RWPE2 (cell line): ENCODE measurements around the gene TLK2.

Experiments
- ATAC-seq: fragments of 200-7000 bp; cut with Tn5 transposase; 3 replicates; pipeline ENCODE4 v1.9.1; 2021; ENCODE audit warnings: low read depth
- DNase-seq: peaks from one replicate; pipeline ENCODE4 v3.0.0-alpha.2; 2020; ENCODE audit warnings: low spot score
- H3K27ac ChIP-seq: fragments of 450-650 bp; 2 replicates; pipeline ENCODE4 v1.5.1; 2017; ENCODE audit warnings: mild to moderate bottlenecking; ENCODE audit not compliant: poor library complexity, severe bottlenecking
- H3K27me3 ChIP-seq: fragments of 250-450 bp; sonication (Bioruptor Pico); 2 replicates; pipeline ENCODE4 v1.5.1; 2021; ENCODE audit warnings: mild to moderate bottlenecking, moderate library complexity; ENCODE audit not compliant: insufficient read depth, poor library complexity, severe bottlenecking
- H3K36me3 ChIP-seq: fragments of 250-450 bp; sonication (Bioruptor Pico); 2 replicates; pipeline ENCODE4 v1.5.1; 2020; ENCODE audit warnings: low read depth, mild to moderate bottlenecking, moderate library complexity
- H3K4me1 ChIP-seq: fragments of 250-450 bp; sonication (Bioruptor Pico); 2 replicates; pipeline ENCODE4 v1.5.1; 2021; ENCODE audit warnings: mild to moderate bottlenecking, moderate library complexity; ENCODE audit not compliant: insufficient read depth, poor library complexity, severe bottlenecking
- H3K4me3 ChIP-seq: fragments of 250-450 bp; sonication (Bioruptor Pico); 2 replicates; pipeline ENCODE4 v1.5.1; 2021; ENCODE audit warnings: mild to moderate bottlenecking, moderate library complexity; ENCODE audit not compliant: severe bottlenecking
- H3K9me3 ChIP-seq: fragments of 250-450 bp; sonication (Bioruptor Pico); 2 replicates; pipeline ENCODE4 v1.5.1; 2021; ENCODE audit warnings: mild to moderate bottlenecking, moderate library complexity; ENCODE audit not compliant: severe bottlenecking
- CTCF ChIP-seq: fragments of 450-650 bp; IDR thresholded peaks from one replicate; pipeline ENCODE4 v1.5.1; 2017; ENCODE audit warnings: mild to moderate bottlenecking, moderate library complexity; ENCODE audit not compliant: poor library complexity, severe bottlenecking

Gene TLK2

GRCh38 chr17:62627219-62627903 is 148.7 kb downstream of the TLK2 start, which contains the start of gene MRC2:
Gene MRC2 (plus strand): TSS chr17:62627670. CDS start chr17:62627803, 133 bp downstream.
- DNase-seq (peak; percentile 80), ATAC-seq (peak; percentile 62)
- Histone ChIP-seq H3K27ac (peak within 1 kb of the TSS; percentile 45), H3K27me3 (no peaks in the 10 kb centered on the region), H3K36me3 (no peaks in the 10 kb centered on the region), H3K9me3 (no peaks in the 10 kb centered on the region), H3K4me1 (no peaks in the 10 kb centered on the region), H3K4me3 (peak within 1 kb of the TSS; percentile 64)
- TF ChIP-seq CTCF: peak; percentile 13

- Histone ChIP-seq H3K4me3 (peak overlapping the region; percentile 64), H3K27ac (peak overlapping the region; percentile 45), H3K9me3 (no peaks in the 10 kb centered on the region), H3K36me3 (no peaks in the 10 kb centered on the region), H3K4me1 (no peaks in the 10 kb centered on the region), H3K27me3 (no peaks in the 10 kb centered on the region)
- DNase-seq: no peak
- ATAC-seq: peak; percentile 40
- TF ChIP-seq CTCF: no peak
Observed at GRCh38 chr17:62627904-62628633, 149.4 kb downstream of the TLK2 start.

- DNase-seq (no peak), ATAC-seq (no peak)
- no peaks in the 10 kb centered on the region for H3K27me3 ChIP-seq
- peak overlapping the region; percentile 45 for H3K27ac ChIP-seq
- H3K4me3 ChIP-seq: peak overlapping the region; percentile 64
- H3K4me1 ChIP-seq: no peaks in the 10 kb centered on the region
- H3K9me3 ChIP-seq: no peaks in the 10 kb centered on the region
- TF ChIP-seq CTCF: no peak
- no peaks in the 10 kb centered on the region for H3K36me3 ChIP-seq
Observed at GRCh38 chr17:62628831-62629555, 150.4 kb downstream of the TLK2 start.

GRCh38 chr17:62629556-62630364 is 151.1 kb downstream of the TLK2 start:
- Histone ChIP-seq H3K27me3 (no peaks in the 10 kb centered on the region), H3K4me1 (no peaks in the 10 kb centered on the region), H3K27ac (no peak overlapping the region), H3K36me3 (no peaks in the 10 kb centered on the region), H3K9me3 (no peaks in the 10 kb centered on the region), H3K4me3 (no peak overlapping the region)
- ATAC-seq: no peak
- DNase-seq: no peak
- TF ChIP-seq CTCF: no peak
